Embryonic facial prominence (tissue), 1 donor: ENCODE results near the gene KCTD10.
"Not testable (repeated sequence)": the region's sequence is repeated elsewhere in the genome, so short reads cannot be mapped to it uniquely, and the experiment has no call there.

Experiments
- DNase-seq: peaks from one replicate; pipeline ENCODE4 v3.0.0-alpha.2; 2016; ENCODE audit errors: extremely low spot score

KCTD10 gene

DNA sequence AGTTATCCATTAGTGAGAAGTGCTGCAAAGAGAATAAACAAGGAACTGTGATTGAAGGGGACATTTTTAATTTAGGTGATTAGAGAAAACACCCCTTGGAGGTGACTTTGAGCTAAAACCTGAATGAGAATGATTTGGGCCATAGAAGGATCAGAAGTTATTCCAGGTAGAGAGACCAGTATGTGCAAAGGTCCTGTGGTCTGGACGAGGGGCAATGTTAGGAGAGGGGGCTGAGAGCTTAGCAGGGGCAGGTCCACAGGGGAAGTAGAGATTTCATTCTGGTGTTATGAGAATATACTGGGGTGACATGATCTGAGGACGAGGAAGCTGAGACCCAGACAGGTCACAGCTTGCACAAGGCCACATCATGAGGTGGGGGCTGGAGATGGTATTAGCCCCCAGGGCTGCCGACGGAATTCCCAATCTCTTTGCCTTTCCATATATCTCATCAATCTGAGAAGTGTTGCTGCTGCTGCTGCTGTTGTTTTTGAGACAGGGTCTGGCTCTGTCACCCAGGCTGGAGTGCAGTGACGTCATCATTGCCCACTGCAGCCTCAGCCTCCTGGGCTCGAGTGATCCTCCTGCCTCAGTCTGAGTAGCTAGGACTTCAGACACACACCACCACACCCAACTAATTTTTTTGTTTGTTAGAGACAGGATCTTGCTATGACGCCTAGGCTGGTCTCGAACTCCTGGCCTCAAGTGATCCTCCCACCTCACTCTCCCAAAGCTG, 55.6 kb downstream of the KCTD10 start:
- DNase-seq = no peak

DNA sequence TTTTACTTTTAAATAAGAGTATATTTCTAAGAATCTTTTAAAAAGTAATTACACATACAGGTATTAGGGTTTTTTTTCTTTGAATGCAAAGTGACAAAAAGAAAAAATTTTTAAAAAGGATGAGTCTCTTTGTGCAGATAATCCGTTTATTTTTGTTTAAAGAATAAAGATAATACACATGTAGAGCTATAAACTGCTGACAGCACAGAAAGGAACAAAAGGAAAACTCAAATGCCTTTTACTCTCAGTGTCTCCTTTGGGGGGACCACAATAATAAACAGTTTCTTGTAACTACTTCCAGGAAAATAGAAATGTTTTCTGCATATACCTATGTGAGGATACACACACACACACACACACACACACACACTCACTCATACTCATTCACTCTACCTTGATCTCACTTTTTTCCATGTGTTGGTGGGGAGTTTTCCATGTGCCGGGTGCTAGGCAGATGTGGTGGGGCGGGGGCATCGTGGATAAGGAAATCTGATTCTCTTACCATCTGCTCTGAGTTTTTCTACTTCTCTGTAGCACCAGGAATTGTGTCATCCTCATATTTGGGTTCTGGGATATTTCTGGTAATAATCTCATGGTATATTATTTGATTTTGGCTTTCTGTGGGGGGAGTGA, 58.1 kb downstream of the KCTD10 start:
- DNase-seq = no peak

DNA sequence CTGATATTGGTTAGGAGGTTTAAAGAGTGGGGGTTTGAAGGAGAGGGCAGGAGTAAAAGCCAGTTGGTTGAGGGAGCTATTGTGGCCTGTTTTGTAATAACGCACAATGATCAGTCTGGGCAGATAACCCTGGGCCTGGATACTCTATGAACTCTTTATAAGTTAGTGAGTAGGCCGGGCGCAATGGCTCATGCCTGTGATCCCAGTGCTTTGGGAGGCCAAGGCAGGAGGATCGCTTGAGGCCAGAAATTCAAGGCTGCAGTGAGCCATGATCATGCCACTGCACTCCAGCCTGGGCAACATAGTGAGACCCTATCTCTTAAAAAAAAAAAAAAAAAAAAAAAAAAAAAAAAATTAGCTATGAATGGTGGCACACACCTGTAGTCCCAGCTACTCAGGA, 71.0 kb downstream of the KCTD10 start:
- not testable (repeated sequence) for DNase-seq

GRCh38 chr12:109404841-109405240, 72.3 kb downstream of the KCTD10 start:
- DNase-seq = not testable (repeated sequence)
